GM12875 (cell line): ENCODE results near the gene SALL4.
"Not testable (repeated sequence)": the region's sequence is repeated elsewhere in the genome, so short reads cannot be mapped to it uniquely, and the experiment has no call there.

Experiments used
- H3K4me3 ChIP-seq: one replicate; pipeline ENCODE4 v1.5.1; 2011; ENCODE audit warnings: low read depth, low read length, control low read depth
- CTCF ChIP-seq: IDR thresholded peaks from 2 replicates; pipeline ENCODE4 v1.5.1; 2011; ENCODE audit warnings: low read depth, mild to moderate bottlenecking, control low read depth, inconsistent platforms, low read length, moderate library complexity, borderline replicate concordance; ENCODE audit not compliant: insufficient read depth

The SALL4 gene

GRCh38 chr20:51775241-51775640, 27.1 kb downstream of the SALL4 start:
- H3K4me3 ChIP-seq = no peak overlapping the region
- no peak for TF ChIP-seq CTCF

- no peak overlapping the region for H3K4me3 ChIP-seq
- TF ChIP-seq CTCF = no peak
Observed at GRCh38 chr20:51772236-51772635, 30.1 kb downstream of the SALL4 start.

DNA sequence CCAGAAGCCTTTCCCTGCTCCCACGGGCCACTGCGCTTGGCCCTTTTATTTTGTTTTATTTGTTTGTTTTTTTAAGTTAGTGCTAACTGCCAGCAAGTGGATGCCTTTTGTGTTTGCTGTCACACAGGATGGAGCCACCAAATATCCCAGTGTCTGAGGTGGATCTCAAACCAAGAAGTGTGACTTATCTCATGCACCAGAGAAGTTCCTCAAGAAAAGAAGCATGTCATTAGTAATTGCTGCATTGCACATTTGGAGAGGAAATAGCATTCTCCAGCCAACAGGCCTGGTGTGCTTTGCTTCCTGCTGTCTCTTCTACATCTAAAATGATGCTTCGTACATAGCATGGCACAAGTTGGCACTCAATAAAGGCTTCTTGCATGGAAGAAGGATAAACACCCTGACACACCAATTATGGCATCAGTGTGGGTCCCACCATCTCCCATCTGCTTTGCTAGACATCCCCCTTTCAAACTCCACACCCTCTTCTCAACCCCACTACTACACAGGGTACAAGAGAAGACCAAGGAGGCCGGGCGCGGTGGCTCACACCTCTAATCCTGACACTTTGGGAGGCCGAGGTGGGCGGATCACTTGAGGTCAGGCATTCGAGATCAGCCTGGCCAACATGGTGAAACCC, 32.2 kb downstream of the SALL4 start:
- no peak overlapping the region for H3K4me3 ChIP-seq
- TF ChIP-seq CTCF = no peak

GRCh38 chr20:51768759-51769517, 33.4 kb downstream of the SALL4 start:
- no peak for TF ChIP-seq CTCF
- no peak overlapping the region for H3K4me3 ChIP-seq

GRCh38 chr20:51767867-51768758, 34.2 kb downstream of the SALL4 start, which contains the start of gene ATP9A:
ATP9A (minus strand) TSS chr20:51768390; CDS start chr20:51768369, 21 bp downstream.
- no peak for TF ChIP-seq CTCF
- H3K4me3 ChIP-seq = no peak within 1 kb of the TSS

- no peak for TF ChIP-seq CTCF
- no peak overlapping the region for H3K4me3 ChIP-seq
Observed at GRCh38 chr20:51766994-51767866, 35.1 kb downstream of the SALL4 start.

DNA sequence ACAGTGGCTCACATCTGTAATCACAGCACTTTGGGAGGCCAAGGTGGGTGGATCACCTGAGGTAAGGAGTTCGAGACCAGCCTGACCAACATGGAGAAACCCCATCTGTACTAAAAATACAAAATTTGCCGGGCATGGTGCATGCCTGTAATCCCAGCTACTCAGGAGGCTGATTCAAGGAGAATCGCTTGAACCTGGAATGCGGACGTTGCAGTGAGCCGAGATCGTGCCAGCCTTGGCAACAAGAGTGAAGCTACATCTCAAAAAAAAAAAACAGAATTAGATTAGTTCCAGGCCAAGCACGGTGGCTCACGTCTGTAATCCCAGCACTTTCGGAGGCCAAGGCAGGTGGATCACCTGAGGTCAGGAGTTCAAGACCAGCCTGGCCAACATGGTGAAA, 36.9 kb downstream of the SALL4 start:
- not testable (repeated sequence) for H3K4me3 ChIP-seq
